Mesodermal cell (in vitro differentiated cells): ENCODE measurements around the gene CDK13.
"Not testable (repeated sequence)": the region's sequence is repeated elsewhere in the genome, so short reads cannot be mapped to it uniquely, and the experiment has no call there.

Experiments
- H3K27ac ChIP-seq: 2 replicates; pipeline ENCODE4 v1.7.0; 2013; ENCODE audit warnings: mild to moderate bottlenecking, low read depth, low read length, moderate library complexity; ENCODE audit not compliant: severe bottlenecking
- H3K36me3 ChIP-seq: 2 replicates; pipeline ENCODE4 v1.7.1; 2013; ENCODE audit warnings: mild to moderate bottlenecking, low read length, moderate library complexity; ENCODE audit not compliant: control insufficient read depth, insufficient read depth
- H3K4me1 ChIP-seq: one replicate; pipeline ENCODE4 v1.7.1; 2013; ENCODE audit warnings: mild to moderate bottlenecking, low read length; ENCODE audit not compliant: insufficient read depth, control insufficient read depth, poor library complexity, severe bottlenecking
- H3K4me3 ChIP-seq: 2 replicates; pipeline ENCODE4 v1.7.0; 2013; ENCODE audit warnings: low read length, control low read depth, mild to moderate bottlenecking; ENCODE audit not compliant: insufficient read depth, poor library complexity, severe bottlenecking; ENCODE audit errors: extremely low read depth
- H3K9me3 ChIP-seq: 2 replicates; pipeline ENCODE4 v1.7.1; 2013; ENCODE audit warnings: mild to moderate bottlenecking, low read length, moderate library complexity; ENCODE audit not compliant: control insufficient read depth
- WGBS, 2 experiments: methylation state at CpG; one replicate each; pipeline ENCODE4 v1.1.5; 2013; ENCODE audit warnings: missing lambda C conversion rate in 2 of 2; ENCODE audit not compliant: insufficient coverage in 2 of 2; 5-methylcytosine and 5-hydroxymethylcytosine counted together

The CDK13 gene

DNA sequence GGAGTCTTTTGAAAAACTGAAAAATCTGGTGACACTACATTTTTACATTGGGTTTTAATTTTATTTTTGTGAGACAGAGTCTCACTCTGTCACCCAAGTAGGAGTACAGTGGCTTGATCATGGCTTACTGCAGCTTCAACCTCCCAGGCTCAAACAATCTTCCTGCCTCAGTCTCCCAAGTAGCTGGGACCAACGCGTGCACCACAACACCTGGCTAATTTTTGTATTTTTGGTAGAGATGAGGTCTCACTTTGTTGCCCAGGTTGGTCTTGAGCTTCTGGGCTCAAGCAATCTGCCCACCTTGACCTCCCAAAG is 172.8 kb downstream of the CDK13 start:
- no peaks in the 10 kb centered on the region for H3K4me1 ChIP-seq
- H3K27ac ChIP-seq: no peak overlapping the region
- H3K36me3 ChIP-seq: peaks cover 13% of the 10 kb centered on the region
- 100% methylated on average over 1 to 2 of the region's 2 CpGs for WGBS, 2 experiments
- no peak overlapping the region for H3K4me3 ChIP-seq
- H3K9me3 ChIP-seq: no peaks in the 10 kb centered on the region

DNA sequence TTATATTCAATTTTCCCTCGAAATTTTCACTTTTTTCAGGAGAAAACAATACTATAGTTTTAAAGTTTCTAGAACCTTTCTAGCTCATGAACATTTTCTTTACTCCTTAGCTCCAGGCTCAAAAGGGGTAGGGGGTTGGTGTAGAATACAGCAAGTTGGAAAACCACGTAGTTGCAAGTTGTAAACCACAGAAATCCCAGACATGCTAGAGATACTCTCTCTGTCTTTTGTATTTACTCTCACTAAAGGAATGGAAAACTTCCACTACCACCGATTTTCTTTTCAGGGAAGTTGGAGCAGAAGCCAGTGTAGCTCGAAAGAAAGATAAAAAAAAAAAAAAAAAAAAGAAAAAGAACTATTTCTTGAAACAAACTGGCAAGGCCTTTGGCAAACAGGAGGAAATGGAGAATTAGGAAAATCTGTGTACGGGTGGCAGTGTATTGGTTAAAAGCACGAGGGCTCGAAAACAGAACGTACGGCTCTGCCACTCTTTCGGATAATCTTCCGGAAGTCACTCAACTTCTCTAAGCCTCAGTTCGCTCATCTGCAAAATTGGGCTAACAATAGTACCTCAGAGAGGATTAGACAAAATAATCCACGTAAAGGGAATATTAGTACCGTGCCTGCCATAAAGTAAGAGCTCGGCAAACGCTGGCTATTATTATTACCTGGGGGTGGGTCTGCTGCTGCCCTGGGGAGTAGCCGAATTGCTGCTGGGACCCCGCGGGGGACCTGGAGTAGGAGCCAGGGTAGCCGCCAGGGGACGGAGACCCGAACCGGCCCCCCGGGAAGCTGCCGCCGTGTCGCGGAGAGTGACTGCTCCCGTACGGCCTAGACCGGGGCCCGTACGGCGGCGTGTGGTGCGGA is 183.7 kb downstream of the CDK13 start:
- Histone ChIP-seq H3K4me3 (peak overlapping the region; percentile 93), H3K9me3 (no peaks in the 10 kb centered on the region), H3K36me3 (peaks cover 14% of the 10 kb centered on the region), H3K27ac (peak overlapping the region; percentile 89), H3K4me1 (no peaks in the 10 kb centered on the region)
- WGBS, 2 experiments: 0% methylated on average over 20 to 26 of the region's 36 CpGs

DNA sequence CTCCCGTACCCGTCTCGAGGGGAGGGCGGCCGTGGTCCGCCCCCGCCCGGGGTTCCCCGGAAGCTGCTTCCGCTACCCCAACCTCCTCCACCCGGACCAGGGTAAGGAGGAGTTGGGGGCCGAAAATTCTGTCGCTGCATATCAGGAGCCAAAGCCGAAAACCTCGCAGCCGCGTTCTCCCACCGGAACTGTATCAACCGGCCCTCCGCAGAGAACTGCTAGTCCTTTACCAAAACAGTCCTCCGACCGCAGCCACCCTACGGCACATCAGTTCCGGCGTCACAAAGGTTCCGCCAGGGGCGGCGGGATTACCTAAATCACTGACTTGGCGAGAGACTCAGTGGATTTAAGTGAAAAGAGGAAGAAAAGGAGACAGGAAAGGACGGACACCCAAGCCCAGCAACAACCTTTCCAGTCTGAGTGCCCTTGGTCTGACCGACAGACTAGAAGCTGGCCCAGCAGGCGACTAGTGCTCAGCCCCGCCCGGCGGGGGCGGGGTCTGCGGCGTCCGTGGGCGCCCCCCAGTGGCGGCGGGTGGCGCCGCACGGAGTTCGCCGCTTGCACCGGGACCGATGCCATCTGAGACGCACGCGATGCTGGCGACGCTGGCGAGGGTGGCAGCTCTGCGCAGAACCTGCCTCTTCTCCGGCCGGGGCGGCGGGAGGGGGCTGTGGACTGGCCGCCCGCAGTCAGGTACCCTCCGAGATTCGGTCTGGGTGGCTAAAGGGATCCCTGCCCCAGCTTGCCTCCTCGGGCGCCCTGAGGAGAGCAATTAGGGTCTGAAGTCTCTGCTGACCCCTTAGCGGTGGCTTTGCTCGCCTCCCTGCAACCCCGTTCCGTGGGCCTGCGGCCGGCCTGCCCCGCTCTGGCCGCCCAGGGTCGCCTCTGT is 184.6 kb downstream of the CDK13 start, which contains the start of the genes MPLKIP and SUGCT:
Gene MPLKIP (minus strand): TSS at position 195 of the 889 bp plus-strand sequence. CDS start 55 bp downstream, at position 140.
Gene SUGCT (plus strand): TSS at position 578 of the 889 bp plus-strand sequence.
- WGBS, 2 experiments: 0% methylated on average over 56 to 64 of the region's 75 CpGs
- Histone ChIP-seq H3K4me1 (no peaks in the 10 kb centered on the region), H3K4me3 (peak within 1 kb of the TSS; percentile 93), H3K36me3 (peaks cover 12% of the 10 kb centered on the region), H3K9me3 (no peaks in the 10 kb centered on the region), H3K27ac (peak within 1 kb of the TSS; percentile 89)

DNA sequence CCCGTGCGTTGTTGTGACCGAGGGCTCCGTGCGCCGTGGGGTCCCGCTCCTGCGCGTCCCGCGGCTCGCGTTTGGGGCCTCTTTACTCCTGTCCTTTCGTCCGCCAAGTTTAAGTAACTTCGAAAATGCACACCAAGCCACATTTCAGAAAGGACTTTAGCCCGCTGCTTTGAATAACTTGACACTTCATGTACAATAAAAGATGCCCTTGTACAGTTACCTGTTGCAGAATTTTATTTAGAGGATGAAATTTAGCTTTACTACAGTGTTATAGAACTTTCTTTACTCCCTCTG is 185.2 kb downstream of the CDK13 start:
- H3K4me1 ChIP-seq: no peaks in the 10 kb centered on the region
- 11% methylated on average over 15 of the region's 17 CpGs; no CpG with 5 or more reads in 1 of the 2 experiments for WGBS, 2 experiments

DNA sequence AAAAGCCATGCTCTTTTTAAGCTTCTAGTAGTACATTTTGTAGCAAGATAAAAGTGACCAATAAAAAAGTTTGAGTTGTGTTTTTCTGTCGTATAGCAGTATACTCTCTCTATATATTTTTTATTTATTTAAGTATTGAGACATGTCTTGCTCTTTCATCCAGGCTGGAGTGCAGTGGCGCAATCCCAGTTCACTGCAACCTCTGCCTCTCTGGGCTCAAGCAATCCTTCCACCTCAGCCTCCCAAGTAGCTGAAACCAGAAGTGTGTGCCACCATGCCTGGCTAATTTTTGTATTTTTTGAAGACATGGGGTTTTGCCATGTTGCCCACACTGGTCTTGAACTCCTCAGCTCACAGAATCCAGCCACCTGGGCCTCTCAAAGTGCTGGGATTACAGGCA is 187.5 kb downstream of the CDK13 start:
- Histone ChIP-seq H3K4me3 (no peak overlapping the region), H3K27ac (no peak overlapping the region), H3K36me3 (no peaks in the 10 kb centered on the region), H3K9me3 (no peaks in the 10 kb centered on the region), H3K4me1 (no peaks in the 10 kb centered on the region)
- WGBS, 2 experiments: 86% methylated on average over 1 of the region's 2 CpGs; no CpG with 5 or more reads in 1 of the 2 experiments

More for the DNA sequence above, 185.2 kb downstream of the CDK13 start:
- Histone ChIP-seq H3K9me3 (no peaks in the 10 kb centered on the region), H3K4me3 (peak overlapping the region; percentile 93), H3K36me3 (peaks cover 10% of the 10 kb centered on the region), H3K27ac (peak overlapping the region; percentile 89)

DNA sequence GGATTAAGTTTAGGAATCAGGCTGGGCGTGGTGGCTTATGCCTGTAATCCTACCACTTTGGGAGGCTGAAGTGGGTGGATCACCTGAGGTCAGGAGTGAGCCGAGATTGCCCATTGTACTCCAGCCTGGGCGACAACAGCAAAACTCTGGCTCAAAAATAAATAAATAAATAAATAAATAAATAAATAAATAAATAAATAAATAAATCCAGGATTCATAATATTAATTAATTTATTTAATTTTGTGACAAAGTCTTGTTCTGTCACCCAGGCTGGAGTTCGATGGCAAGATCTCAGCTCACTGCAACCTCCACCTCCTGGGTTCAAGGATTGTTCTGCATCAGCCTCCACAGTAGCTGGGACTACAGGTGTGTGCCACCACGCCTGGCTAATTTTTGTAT is 188.9 kb downstream of the CDK13 start:
- no peak overlapping the region for H3K27ac ChIP-seq
- H3K36me3 ChIP-seq: no peaks in the 10 kb centered on the region
- no peak overlapping the region for H3K4me3 ChIP-seq
- WGBS, 2 experiments: 80 to 87% methylated on average over 2 to 3 of the region's 5 CpGs
- no peaks in the 10 kb centered on the region for H3K4me1 ChIP-seq
- no peaks in the 10 kb centered on the region for H3K9me3 ChIP-seq

DNA sequence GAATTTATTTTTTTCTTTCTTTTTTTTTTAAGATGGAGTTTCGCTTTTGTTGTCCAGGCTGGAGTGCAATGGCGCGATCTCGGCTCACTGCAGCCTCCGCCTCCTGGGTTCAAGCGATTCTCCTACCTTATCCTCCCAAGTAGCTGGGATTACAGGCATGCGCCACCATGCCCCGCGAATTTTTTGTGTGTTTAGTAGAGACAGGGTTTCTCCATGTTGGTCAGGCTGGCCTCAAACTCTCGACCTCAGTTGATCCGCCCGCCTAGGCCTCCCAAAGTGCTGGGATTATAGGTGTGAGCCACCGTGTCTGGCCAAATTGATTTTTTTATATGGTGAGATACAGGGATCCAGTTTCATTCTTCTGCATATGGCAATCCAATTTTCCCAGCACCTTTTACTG is 189.8 kb downstream of the CDK13 start:
- not testable (repeated sequence) for H3K4me3 ChIP-seq, H3K9me3 ChIP-seq, H3K36me3 ChIP-seq, H3K4me1 ChIP-seq, H3K27ac ChIP-seq
- WGBS, 2 experiments: 95 to 96% methylated on average over 8 to 9 of the region's 13 CpGs

DNA sequence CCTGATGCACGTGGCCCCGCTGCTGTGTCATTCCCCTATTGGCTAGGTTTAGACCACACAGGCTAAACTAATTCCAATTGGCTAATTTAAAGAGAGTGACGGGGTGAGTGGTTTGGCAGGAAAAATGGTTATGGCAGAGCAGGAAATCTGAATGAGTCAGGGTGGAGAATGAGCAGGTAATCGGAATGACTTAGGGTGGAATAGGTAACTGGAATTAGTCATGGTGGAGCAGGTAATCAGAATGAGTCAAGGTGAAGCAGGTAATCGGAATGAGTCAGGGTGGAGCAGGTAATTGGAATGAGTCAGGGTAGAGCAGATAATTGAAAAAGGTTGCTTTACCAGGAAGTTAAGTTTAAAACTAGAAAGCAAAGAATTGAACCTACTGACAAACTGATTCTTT is 191.9 kb downstream of the CDK13 start:
- 96 to 98% methylated on average over 3 to 5 of the region's 5 CpGs for WGBS, 2 experiments
- H3K9me3 ChIP-seq, H3K4me1 ChIP-seq, H3K4me3 ChIP-seq, H3K27ac ChIP-seq, H3K36me3 ChIP-seq: not testable (repeated sequence)

DNA sequence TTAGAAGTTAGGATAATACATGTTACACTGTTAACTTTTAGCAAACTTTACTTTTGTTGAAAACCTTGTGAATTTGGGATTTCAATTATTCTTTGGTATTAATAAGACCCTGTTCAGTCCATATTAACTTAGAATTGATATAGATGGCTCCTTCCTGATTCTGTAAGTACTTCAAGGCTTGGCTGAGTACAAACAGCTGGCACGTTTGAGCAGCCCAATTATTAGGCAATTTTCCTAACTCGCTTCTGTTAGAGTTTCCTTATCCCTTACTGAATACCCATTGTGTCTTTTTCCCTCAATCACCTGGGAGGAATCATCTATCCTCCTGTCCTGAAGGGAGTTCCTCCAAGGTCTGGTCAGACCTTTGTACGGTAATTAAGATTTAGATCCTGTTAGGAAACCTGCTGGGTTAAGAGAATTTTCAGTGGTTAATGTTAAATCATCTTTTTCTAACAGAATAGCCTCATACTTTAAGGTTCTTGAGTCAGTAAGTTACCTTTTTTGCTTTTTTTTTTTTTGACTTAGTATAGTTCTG is 195.6 kb downstream of the CDK13 start:
- H3K9me3 ChIP-seq, H3K27ac ChIP-seq, H3K36me3 ChIP-seq, H3K4me1 ChIP-seq, H3K4me3 ChIP-seq: not testable (repeated sequence)
- WGBS, 2 experiments: 82 to 85% methylated on average over 2 of the region's 3 CpGs

DNA sequence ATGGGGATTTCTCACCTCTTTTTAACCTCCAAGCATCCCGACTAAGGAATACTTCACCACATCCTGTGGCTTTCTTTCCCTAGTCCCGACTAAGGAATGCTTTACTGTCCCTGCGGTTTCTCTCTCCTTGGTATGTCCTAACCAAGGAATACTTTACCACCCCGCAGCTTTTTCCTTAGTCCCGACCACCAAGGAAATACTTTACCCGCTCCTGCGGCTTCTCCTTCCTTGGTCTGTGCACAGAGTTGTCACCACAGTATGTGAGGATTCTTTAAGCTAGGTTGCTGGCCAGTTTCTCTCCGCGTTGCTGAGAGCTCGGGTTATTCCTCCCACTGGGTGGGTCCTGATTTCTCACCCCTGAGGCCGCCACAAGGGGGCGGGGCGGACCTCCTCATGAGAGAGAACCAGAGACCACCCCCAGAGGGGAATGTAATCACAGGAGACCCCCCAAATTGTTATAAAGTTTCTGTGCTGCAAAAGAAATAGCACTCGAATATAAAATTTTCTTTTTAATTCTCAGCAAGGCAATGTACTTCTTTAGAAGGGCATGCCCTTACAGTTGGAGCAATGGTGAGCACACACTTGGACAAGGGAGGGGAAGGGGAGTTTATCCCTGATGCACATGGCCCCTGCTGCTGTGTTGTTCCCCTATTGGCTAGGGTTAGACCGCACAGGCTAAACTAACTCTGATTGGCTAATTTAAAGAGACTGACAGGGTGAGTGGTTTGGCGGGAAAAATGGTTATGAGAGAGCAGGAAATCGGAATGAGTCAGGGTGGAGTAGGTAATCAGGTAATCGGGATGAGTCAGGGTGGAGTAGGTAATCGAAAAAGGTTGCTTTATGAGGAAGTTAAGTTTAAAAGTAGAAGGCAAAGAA is 197.6 kb downstream of the CDK13 start:
- Histone ChIP-seq H3K27ac (no peak overlapping the region), H3K4me3 (no peak overlapping the region), H3K4me1 (no peaks in the 10 kb centered on the region), H3K9me3 (peaks cover 4% of the 10 kb centered on the region), H3K36me3 (no peaks in the 10 kb centered on the region)
- 91 to 95% methylated on average over 10 to 11 of the region's 19 CpGs for WGBS, 2 experiments
